Tibial nerve (tissue), 4 donors: ENCODE measurements around the gene KCNG4. TPM values are rescaled to one million over a fixed set of nuclear protein-coding genes. Genes with fewer than 3 reads are reported as not detected.

Experiments used
- DNase-seq, 2 donors: peaks; one replicate each; pipeline ENCODE4 v3.0.0-alpha.2; 2019; ENCODE audit warnings: low spot score in 2 of 2
- H3K27ac ChIP-seq, 4 donors: fragments of 200-600 bp; sonication (generic) in 3 of 4; one replicate each; pipeline ENCODE4 v1.5.1; 2017 to 2019; ENCODE audit warnings: mild to moderate bottlenecking in 1 of 4
- H3K27me3 ChIP-seq, 2 donors: fragments of 200-600 bp; sonication (generic) in 1 of 2; one replicate each; pipeline versions ENCODE4 v1.5.1 to v1.6.0; 2017 to 2019
- H3K36me3 ChIP-seq, 3 donors: fragments of 200-600 bp; sonication (generic); one replicate each; pipeline ENCODE4 v1.5.1; 2018 to 2019
- H3K4me1 ChIP-seq, 4 donors: fragments of 200-600 bp; sonication (generic) in 3 of 4; one replicate each; pipeline ENCODE4 v1.5.1; 2017 to 2019
- H3K4me3 ChIP-seq, 4 donors: fragments of 200-600 bp; sonication (generic) in 3 of 4; one replicate each; pipeline ENCODE4 v1.5.1; 2017 to 2019; ENCODE audit warnings: mild to moderate bottlenecking in 1 of 4, moderate library complexity in 1 of 4
- H3K9me3 ChIP-seq, 4 donors: fragments of 200-600 bp; sonication (generic) in 3 of 4; one replicate each; pipeline ENCODE4 v1.5.1; 2017 to 2019
- CTCF ChIP-seq, 5 experiments: fragments of 200-600 bp in 3 of 5; fragments of 450-650 bp in 2 of 5; sonication (generic) in 3 of 5; IDR thresholded peaks; one replicate each; pipeline ENCODE4 v1.5.1; 2016 to 2019; ENCODE audit warnings: antibody characterized with exemption in 5 of 5, mild to moderate bottlenecking in 3 of 5, moderate library complexity in 2 of 5
- EP300 ChIP-seq, 2 donors: sonication (generic); formaldehyde crosslinking; IDR thresholded peaks; one replicate each; pipeline ENCODE4 v1.6.1; 2017; ENCODE audit warnings: antibody characterized with exemption in 2 of 2, mild to moderate bottlenecking in 1 of 2
- POLR2A ChIP-seq, 2 donors: fragments of 450-650 bp; IDR thresholded peaks; one replicate each; pipeline ENCODE4 v1.6.1; 2017; ENCODE audit warnings: antibody characterized with exemption in 2 of 2, mild to moderate bottlenecking in 2 of 2, moderate library complexity in 2 of 2
- WGBS, 2 donors: methylation state at CpG; one replicate each; pipeline ENCODE4 v1.1.5; 2018; 5-methylcytosine and 5-hydroxymethylcytosine counted together
- total RNA-seq, 4 donors: library from RNA; depleted of rRNA; stranded (reverse); fragments of >200 nt; gene quantifications; one replicate each; pipeline ENCODE4 v1.1.0, GENCODE V29; 2016

The KCNG4 gene
- total RNA-seq, 4 donors from 2014 or later, result 0.30 TPM; not detected in 3

DNA sequence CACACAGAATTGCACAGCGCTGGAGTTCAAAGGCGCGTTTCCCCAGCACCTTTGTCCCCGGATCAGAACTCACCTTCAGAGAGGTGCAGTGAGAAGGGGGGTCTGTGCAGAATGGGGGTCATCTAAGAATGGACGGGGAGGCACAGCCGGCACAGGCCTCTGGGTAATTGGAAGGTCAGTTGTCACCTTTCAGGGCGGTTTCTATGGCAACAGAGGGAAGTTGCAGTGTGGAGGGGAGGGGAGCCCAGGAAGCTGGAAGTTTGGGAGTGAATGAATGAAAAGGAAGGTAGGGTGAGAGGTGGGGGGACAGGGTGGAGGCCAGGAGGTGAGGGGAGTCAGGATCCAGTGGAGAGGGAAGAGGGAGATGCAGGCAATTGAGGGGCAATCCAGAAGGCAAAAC is 12.4 kb upstream of the KCNG4 start:
- TF ChIP-seq CTCF (IDR thresholded peaks at IDR 0.05), result no peak
- TF ChIP-seq EP300 (IDR thresholded peaks at IDR 0.05), result no peak
- no peaks in the 10 kb centered on the region for H3K36me3 ChIP-seq
- no peak overlapping the region for H3K27ac ChIP-seq
- WGBS, 2 donors, result 57 to 70% methylated on average over 7 of the region's 7 CpGs
- no peak for DNase-seq
- no peak overlapping the region for H3K4me3 ChIP-seq
- no peaks in the 10 kb centered on the region for H3K4me1 ChIP-seq
- H3K9me3 ChIP-seq, result peaks cover 0 to 12% (median 0%) of the 10 kb centered on the region in 4 donors
- no peaks in the 10 kb centered on the region for H3K27me3 ChIP-seq

DNA sequence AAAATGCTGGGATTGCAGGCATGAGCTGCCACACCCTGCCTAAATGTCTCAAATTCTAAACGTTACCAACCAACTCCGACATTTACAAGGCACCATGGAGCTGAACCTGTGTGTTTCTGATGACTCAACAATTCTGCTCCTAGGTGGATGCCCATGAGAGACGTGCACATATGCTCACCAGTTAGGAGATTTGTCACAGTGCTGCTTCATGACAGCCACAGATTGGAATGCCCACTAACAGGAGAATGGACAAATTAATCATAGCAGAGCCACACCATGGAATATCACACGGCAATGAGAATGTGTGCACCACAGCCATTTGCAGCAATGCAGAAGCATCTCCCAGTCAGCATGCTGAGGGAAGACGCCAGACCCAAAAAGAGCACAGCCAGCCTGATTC is 8.0 kb upstream of the KCNG4 start:
- Histone ChIP-seq H3K36me3 (no peaks in the 10 kb centered on the region), H3K9me3 (no peaks in the 10 kb centered on the region), H3K27me3 (peaks cover 0 to 1% of the 10 kb centered on the region in 2 donors), H3K4me1 (no peaks in the 10 kb centered on the region), H3K4me3 (no peak overlapping the region), H3K27ac (no peak overlapping the region)
- 82 to 83% methylated on average over 4 to 5 of the region's 5 CpGs for WGBS, 2 donors
- TF ChIP-seq EP300 (IDR thresholded peaks at IDR 0.05) (no peak), CTCF (IDR thresholded peaks at IDR 0.05) (no peak)
- DNase-seq, result no peak

DNA sequence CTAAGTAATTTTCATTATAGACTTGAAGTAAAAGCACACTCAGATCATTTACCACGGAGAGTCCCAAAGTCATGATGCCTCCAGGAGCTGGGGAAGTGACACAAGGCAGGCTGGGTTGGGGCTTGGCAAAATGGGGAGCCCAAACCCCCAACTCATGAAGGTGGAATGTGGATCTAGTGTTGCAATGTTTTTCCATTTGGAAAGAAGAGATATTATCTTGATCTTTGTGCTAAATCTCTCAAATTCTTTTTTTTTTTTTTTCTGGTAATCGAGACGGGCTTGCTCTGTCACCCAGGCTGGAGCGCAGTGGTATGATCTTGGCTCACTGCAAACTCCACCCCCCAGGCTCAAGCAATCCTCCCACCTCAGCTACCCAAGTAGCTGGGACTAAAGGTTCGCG is 7.5 kb upstream of the KCNG4 start:
- Histone ChIP-seq H3K27me3 (peaks cover 0 to 6% of the 10 kb centered on the region in 2 donors), H3K36me3 (no peaks in the 10 kb centered on the region), H3K9me3 (no peaks in the 10 kb centered on the region), H3K4me3 (no peak overlapping the region), H3K4me1 (no peaks in the 10 kb centered on the region), H3K27ac (no peak overlapping the region)
- TF ChIP-seq POLR2A (IDR thresholded peaks at IDR 0.05) (no peak), EP300 (IDR thresholded peaks at IDR 0.05) (no peak), CTCF (IDR thresholded peaks at IDR 0.05) (no peak)
- no peak for DNase-seq
- 84 to 89% methylated on average over 6 of the region's 6 CpGs for WGBS, 2 donors

GRCh38 chr16:84246679-84247077 is 6.9 kb upstream of the KCNG4 start:
- H3K9me3 ChIP-seq, result no peaks in the 10 kb centered on the region
- TF ChIP-seq EP300 (IDR thresholded peaks at IDR 0.05), result no peak
- no peak for TF ChIP-seq POLR2A (IDR thresholded peaks at IDR 0.05)
- TF ChIP-seq CTCF (IDR thresholded peaks at IDR 0.05), result no peak
- no peaks in the 10 kb centered on the region for H3K4me1 ChIP-seq
- DNase-seq, result no peak
- WGBS, 2 donors, result 79 to 80% methylated on average over 5 of the region's 5 CpGs
- no peak overlapping the region for H3K27ac ChIP-seq
- no peaks in the 10 kb centered on the region for H3K36me3 ChIP-seq
- H3K4me3 ChIP-seq, result no peak overlapping the region
- H3K27me3 ChIP-seq, result peaks cover 0 to 9% of the 10 kb centered on the region in 2 donors

DNA sequence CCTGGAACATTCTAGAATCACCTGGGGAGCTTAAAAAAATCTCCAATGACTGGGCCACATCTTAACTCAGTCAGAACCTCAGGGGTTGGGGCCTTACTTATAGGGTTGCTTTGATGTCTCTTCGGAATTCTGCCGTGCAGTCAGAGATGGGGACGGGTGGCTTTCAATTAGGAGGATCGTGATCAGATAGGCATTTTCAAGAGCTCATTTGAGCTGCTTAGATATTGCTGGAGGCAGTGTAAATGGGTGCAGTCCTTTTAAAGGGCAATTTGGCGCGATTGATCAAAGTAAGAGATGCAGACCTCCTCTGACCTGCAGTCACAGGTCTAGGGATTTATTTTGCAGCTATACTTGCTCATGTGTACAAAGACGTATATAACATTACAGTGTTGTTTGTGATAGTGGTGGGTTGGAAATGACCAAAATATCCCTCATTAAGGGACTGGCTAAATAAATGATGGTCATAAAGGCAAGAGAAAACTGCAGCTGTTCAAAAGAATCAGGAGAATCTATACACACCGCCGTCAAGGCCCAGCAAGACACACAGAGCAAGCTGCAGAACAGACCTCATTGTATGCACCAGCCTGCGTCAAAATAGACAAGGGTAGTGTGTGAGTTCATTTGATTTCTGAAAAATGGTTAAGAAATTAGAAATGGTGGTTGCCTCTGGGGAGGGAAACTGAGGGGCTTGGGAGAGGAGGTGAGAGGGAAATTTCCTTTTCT is 6.3 kb upstream of the KCNG4 start:
- Histone ChIP-seq H3K4me1 (no peaks in the 10 kb centered on the region), H3K36me3 (no peaks in the 10 kb centered on the region), H3K27ac (no peak overlapping the region), H3K9me3 (no peaks in the 10 kb centered on the region), H3K27me3 (peaks cover 0 to 9% of the 10 kb centered on the region in 2 donors), H3K4me3 (no peak overlapping the region)
- 66 to 74% methylated on average over 10 of the region's 10 CpGs for WGBS, 2 donors
- TF ChIP-seq CTCF (IDR thresholded peaks at IDR 0.05) (no peak), POLR2A (IDR thresholded peaks at IDR 0.05) (no peak), EP300 (IDR thresholded peaks at IDR 0.05) (no peak)
- no peak for DNase-seq
